ENCODE measurements around the gene OPCML.

DNA sequence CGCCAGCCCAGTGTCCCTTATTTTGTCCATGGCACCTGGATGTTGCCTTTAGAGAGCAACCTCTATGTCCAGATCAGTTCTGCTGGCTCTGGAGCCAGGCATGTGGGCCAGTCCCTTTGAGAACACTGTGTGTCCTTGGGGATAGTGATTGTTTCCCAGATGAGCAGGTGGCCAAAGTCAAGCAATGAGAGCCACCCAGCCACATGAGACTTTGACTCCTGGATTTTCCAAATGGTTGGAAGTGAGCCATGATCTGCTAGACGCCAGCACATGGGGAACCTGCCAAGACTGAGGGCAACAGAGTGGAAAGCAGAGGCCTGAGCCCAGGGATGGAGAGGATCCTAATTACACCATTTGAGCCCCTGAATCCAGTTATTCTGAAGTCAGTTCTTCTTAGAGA, 479.8 kb downstream of the OPCML start:
- no peak for TF ChIP-seq POLR2AphosphoS5 (IDR thresholded peaks at IDR 0.05)
- TF ChIP-seq, protein P1, sequence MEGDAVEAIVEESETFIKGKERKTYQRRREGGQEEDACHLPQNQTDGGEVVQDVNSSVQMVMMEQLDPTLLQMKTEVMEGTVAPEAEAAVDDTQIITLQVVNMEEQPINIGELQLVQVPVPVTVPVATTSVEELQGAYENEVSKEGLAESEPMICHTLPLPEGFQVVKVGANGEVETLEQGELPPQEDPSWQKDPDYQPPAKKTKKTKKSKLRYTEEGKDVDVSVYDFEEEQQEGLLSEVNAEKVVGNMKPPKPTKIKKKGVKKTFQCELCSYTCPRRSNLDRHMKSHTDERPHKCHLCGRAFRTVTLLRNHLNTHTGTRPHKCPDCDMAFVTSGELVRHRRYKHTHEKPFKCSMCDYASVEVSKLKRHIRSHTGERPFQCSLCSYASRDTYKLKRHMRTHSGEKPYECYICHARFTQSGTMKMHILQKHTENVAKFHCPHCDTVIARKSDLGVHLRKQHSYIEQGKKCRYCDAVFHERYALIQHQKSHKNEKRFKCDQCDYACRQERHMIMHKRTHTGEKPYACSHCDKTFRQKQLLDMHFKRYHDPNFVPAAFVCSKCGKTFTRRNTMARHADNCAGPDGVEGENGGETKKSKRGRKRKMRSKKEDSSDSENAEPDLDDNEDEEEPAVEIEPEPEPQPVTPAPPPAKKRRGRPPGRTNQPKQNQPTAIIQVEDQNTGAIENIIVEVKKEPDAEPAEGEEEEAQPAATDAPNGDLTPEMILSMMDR (IDR thresholded peaks at IDR 0.05; ENCODE audit: poor library complexity, severe bottlenecking), result no peak
